Lower leg skin (tissue), 3 donors: Measurements from ENCODE around the gene BFAR.

Experiments used
- POLR2A ChIP-seq, 2 donors: fragments of 450-650 bp; IDR thresholded peaks; one replicate each; pipeline ENCODE4 v1.6.1; 2016 to 2017; ENCODE audit warnings: antibody characterized with exemption in 2 of 2, mild to moderate bottlenecking in 1 of 2, moderate library complexity in 1 of 2
- TF ChIP-seq, protein P1 (sequence below), 3 donors: fragments of 450-650 bp; IDR thresholded peaks; one replicate each; pipeline ENCODE4 v1.5.1; 2016; ENCODE audit warnings: antibody characterized with exemption in 3 of 3, mild to moderate bottlenecking in 3 of 3, moderate library complexity in 2 of 3

DNA sequence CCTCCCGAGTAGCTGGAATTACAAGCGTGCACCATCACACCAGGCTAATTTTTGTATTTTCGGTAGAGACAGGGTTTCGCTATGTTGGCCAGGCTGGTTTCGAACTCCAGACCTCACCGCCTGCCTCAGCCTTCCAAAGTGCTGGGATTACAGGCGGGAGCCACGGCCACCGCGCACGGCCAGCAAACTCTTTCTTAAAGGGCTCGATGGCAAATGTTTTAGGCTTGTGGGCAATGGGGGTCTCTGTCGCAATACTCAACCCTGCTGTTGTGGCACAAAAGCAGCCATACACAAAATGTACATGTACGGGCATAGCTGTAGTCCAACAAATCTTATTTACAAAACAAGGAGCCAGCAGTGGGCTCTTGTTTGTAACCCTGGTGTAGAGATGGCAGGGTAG, 21.1 kb upstream of the BFAR start:
- no peak for TF ChIP-seq POLR2A (IDR thresholded peaks at IDR 0.05)
- TF ChIP-seq, protein P1, sequence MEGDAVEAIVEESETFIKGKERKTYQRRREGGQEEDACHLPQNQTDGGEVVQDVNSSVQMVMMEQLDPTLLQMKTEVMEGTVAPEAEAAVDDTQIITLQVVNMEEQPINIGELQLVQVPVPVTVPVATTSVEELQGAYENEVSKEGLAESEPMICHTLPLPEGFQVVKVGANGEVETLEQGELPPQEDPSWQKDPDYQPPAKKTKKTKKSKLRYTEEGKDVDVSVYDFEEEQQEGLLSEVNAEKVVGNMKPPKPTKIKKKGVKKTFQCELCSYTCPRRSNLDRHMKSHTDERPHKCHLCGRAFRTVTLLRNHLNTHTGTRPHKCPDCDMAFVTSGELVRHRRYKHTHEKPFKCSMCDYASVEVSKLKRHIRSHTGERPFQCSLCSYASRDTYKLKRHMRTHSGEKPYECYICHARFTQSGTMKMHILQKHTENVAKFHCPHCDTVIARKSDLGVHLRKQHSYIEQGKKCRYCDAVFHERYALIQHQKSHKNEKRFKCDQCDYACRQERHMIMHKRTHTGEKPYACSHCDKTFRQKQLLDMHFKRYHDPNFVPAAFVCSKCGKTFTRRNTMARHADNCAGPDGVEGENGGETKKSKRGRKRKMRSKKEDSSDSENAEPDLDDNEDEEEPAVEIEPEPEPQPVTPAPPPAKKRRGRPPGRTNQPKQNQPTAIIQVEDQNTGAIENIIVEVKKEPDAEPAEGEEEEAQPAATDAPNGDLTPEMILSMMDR (IDR thresholded peaks at IDR 0.05), result no peak
